ELR (cell line): ENCODE data around the gene PFDN2.

Experiments
- DNase-seq: peaks from one replicate; pipeline ENCODE4 v3.0.0-alpha.2; 2015; ENCODE audit warnings: low read depth

PFDN2 gene

DNA sequence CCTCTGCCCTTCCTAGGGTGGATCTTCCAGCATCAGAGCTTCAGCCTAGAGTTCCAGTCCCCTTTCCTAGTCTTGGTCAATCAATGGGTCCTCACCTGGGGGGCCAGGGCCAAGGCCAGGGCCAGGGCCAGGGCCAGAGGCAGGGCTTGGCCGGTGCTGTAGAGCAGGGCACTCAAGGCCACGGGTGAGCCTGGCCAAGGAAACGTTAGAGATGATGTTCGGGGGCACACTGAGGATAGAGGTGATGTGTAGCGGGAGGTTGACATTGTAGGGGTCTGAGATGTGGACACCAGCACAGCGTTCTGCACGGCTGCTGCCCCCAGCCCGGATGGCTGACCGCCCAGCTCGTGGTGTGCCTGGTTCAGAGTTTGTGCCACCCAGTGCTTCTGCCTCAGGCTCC, 66.6 kb downstream of the PFDN2 start:
- no peak for DNase-seq
